Measurements from ENCODE around the gene SKAP1. TPM values are rescaled to one million over a fixed set of nuclear protein-coding genes. Genes with fewer than 3 reads are reported as not detected.
A peak's percentile ranks its signal among the peaks of the same experiment; 100 is the strongest.

Gene SKAP1
- total and polyA plus RNA-seq, 4 donors = 1.4 to 4.9 (median 2.5) TPM

DNA sequence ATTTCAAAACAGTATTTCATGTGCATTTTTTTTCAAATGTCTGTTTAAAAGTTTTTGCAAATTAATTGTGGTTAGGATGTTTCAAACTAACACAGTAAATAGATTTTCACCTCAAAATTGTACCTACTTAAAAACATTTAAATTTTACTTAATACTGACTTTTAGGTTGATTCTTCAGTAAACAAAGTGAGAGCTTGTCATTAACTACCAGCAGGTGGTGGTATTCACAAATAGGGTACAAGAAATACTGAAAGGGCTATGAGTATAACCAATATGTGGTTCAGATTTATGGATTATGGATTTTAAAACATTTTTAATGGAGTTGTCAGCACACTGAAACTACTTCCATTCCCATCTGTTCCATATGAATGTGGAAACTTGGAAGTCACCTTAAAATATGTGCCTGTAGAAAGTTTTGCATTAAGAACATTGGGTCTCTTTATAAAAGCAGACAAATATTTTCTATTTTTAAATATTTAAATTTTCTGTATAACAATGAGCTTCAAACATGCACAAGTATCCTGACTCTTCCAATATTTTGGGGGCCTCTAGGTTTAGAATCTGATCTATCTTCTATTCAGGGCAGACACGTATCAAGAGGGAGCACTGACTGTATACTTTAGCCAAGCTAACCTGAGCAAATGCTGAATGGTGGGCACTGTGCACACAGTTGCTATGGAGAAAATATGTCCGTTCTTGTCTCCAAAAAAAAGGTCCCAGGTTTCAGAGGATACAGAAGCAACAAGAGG lies 166.9 kb downstream of the SKAP1 start:
- DNase-seq = no peak
- Histone ChIP-seq H3K9me3 (ENCODE audit: control insufficient read depth in 4 of 4, insufficient read depth in 3 of 4, low read length in 3 of 4) (no peaks in the 10 kb centered on the region), H3K27ac (ENCODE audit: low read depth in 1 of 2, low read length in 1 of 2) (no peak overlapping the region), H3K4me1 (ENCODE audit: control insufficient read depth in 5 of 5, insufficient read depth in 5 of 5, low read length in 5 of 5) (peaks cover 0 to 9% (median 0%) of the 10 kb centered on the region in 5 donors), H3K36me3 (ENCODE audit: control insufficient read depth in 4 of 4, insufficient read depth in 4 of 4, low read length in 4 of 4) (no peaks in the 10 kb centered on the region), H3K4me3 (no peak overlapping the region), H3K27me3 (ENCODE audit: control insufficient read depth in 3 of 3, insufficient read depth in 3 of 3, low read length in 2 of 3) (no peaks in the 10 kb centered on the region), H3K9ac (ENCODE audit: insufficient read depth in 1 of 2, low read length in 2 of 2) (no peak overlapping the region)
- TF ChIP-seq, protein P1, sequence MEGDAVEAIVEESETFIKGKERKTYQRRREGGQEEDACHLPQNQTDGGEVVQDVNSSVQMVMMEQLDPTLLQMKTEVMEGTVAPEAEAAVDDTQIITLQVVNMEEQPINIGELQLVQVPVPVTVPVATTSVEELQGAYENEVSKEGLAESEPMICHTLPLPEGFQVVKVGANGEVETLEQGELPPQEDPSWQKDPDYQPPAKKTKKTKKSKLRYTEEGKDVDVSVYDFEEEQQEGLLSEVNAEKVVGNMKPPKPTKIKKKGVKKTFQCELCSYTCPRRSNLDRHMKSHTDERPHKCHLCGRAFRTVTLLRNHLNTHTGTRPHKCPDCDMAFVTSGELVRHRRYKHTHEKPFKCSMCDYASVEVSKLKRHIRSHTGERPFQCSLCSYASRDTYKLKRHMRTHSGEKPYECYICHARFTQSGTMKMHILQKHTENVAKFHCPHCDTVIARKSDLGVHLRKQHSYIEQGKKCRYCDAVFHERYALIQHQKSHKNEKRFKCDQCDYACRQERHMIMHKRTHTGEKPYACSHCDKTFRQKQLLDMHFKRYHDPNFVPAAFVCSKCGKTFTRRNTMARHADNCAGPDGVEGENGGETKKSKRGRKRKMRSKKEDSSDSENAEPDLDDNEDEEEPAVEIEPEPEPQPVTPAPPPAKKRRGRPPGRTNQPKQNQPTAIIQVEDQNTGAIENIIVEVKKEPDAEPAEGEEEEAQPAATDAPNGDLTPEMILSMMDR (IDR thresholded peaks at IDR 0.05; ENCODE audit: control extremely low read depth, extremely low read depth) = no peak
- no peak for ATAC-seq (ENCODE audit: insufficient read depth, low FRiP score)
- WGBS, 2 donors = 36 to 85% methylated on average over 2 of the region's 2 CpGs

DNA sequence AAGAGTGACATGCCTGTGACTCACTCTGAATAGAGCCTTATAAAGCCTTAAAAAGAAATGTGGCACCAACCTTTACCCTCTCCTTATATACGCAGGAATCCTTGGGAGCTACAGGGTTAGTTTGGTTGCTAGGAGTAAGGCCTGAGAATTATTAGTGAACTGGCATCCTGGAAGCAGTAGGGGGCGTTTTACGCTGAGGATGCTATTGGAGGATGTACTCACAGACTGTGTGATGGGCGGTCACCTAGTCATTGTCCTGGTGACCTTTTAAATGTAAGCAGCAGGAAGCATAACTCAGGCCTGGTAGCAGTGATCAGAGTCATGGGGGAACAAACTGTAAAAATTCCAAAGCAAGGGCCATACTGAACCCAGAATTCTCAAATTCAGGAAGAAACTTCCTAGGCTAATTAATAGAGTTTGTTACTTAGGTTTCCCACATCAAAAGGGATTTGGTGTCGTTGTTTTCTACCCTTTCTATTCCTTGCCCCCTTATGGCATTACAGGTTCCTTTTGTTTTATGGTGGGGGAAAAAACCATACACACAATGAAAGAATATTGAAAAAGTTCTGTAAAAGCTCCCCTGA lies 168.6 kb downstream of the SKAP1 start:
- peaks cover 0 to 2% (median 0%) of the 10 kb centered on the region in 3 donors for H3K27me3 ChIP-seq (ENCODE audit: control insufficient read depth in 3 of 3, insufficient read depth in 3 of 3, low read length in 2 of 3)
- H3K9me3 ChIP-seq (ENCODE audit: control insufficient read depth in 4 of 4, insufficient read depth in 3 of 4, low read length in 3 of 4) = no peaks in the 10 kb centered on the region
- no peak for DNase-seq
- no peak for ATAC-seq (ENCODE audit: insufficient read depth, low FRiP score)
- H3K36me3 ChIP-seq (ENCODE audit: control insufficient read depth in 4 of 4, insufficient read depth in 4 of 4, low read length in 4 of 4) = no peaks in the 10 kb centered on the region
- no peak overlapping the region for H3K27ac ChIP-seq (ENCODE audit: low read depth in 1 of 2, low read length in 1 of 2)
- H3K4me1 ChIP-seq (ENCODE audit: control insufficient read depth in 5 of 5, insufficient read depth in 5 of 5, low read length in 5 of 5) = peaks cover 0 to 9% (median 0%) of the 10 kb centered on the region in 5 donors
- TF ChIP-seq, protein P1 (IDR thresholded peaks at IDR 0.05; ENCODE audit: control extremely low read depth, extremely low read depth) = no peak
- no peak overlapping the region for H3K4me3 ChIP-seq
- 65 to 78% methylated on average over 5 of the region's 5 CpGs for WGBS, 2 donors
- H3K9ac ChIP-seq (ENCODE audit: insufficient read depth in 1 of 2, low read length in 2 of 2) = no peak overlapping the region

DNA sequence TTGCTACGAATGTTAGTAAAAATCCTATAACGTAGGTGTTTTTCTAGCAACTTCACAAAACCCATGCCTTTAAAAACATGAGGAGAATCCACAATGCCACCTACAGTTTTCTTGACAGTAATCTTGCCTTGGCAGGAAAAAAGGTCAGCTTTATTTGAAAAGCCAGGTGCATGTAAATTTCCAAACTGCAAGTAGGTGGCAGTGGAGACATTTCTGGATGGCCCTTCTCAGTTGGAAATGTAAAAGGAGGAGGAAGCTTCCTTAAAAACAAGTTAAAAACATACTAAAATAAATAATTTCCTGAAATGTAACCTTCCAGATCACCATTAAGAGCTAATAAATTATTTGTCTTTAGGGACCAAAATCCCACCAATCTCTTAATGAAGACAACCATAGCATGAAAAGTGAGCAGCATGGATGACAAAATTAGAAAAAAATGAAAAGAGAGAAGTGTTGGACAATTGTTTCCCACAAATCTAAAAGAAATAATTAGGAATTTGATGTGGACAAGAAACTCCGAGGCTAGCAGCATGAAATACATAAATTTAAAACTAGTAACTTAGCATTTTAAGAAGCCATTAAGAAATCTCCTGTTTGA lies 170.2 kb downstream of the SKAP1 start:
- TF ChIP-seq, protein P1 (IDR thresholded peaks at IDR 0.05; ENCODE audit: control extremely low read depth, extremely low read depth) = no peak
- 58 to 63% methylated on average over 3 of the region's 3 CpGs for WGBS, 2 donors

More for the DNA sequence above, 170.2 kb downstream of the SKAP1 start:
- no peaks in the 10 kb centered on the region for H3K9me3 ChIP-seq (ENCODE audit: control insufficient read depth in 4 of 4, insufficient read depth in 3 of 4, low read length in 3 of 4)
- ATAC-seq (ENCODE audit: insufficient read depth, low FRiP score) = no peak
- no peaks in the 10 kb centered on the region for H3K36me3 ChIP-seq (ENCODE audit: control insufficient read depth in 4 of 4, insufficient read depth in 4 of 4, low read length in 4 of 4)
- no peak overlapping the region for H3K9ac ChIP-seq (ENCODE audit: insufficient read depth in 1 of 2, low read length in 2 of 2)
- no peak overlapping the region for H3K27ac ChIP-seq (ENCODE audit: low read depth in 1 of 2, low read length in 1 of 2)
- no peak overlapping the region for H3K4me3 ChIP-seq
- peak in 1 of 3 donors; percentile 56 for DNase-seq
- H3K27me3 ChIP-seq (ENCODE audit: control insufficient read depth in 3 of 3, insufficient read depth in 3 of 3, low read length in 2 of 3) = peaks cover 0 to 2% (median 2%) of the 10 kb centered on the region in 3 donors
- H3K4me1 ChIP-seq (ENCODE audit: control insufficient read depth in 5 of 5, insufficient read depth in 5 of 5, low read length in 5 of 5) = peaks cover 0 to 9% (median 0%) of the 10 kb centered on the region in 5 donors
